Measurements from ENCODE around the gene ARHGEF39. TPM values are rescaled to one million over a fixed set of nuclear protein-coding genes. Genes with fewer than 3 reads are reported as not detected.

ARHGEF39 gene
- total and polyA plus RNA-seq, 10 of the 15 experiments (the other 5 are each of a cell fraction or from before 2014, with no cell fraction given): 2.0 to 28.9 (median 13.2) TPM

GRCh38 chr9:35658137-35658967, 6.6 kb downstream of the ARHGEF39 start, which contains the start of gene CCDC107:
TSS of gene CCDC107 (plus strand) at chr9:35658292. CDS start at chr9:35658380, 88 bp downstream.
- RAD21 ChIA-PET (ENCODE audit: unreplicated experiment): interaction anchor here (0.6 to 5.2 kb wide), 22 partner anchors 8 to 543 kb away, joined by 3 to 60 read pairs (median 5); partner anchors contain the start of genes ATOSB, CREB3, SPAG8 and TESK1
- Histone ChIP-seq H3K9me3 (replicated peaks; ENCODE audit: control insufficient read depth, insufficient read depth, low read length) (no peaks in the 10 kb centered on the region), H3K27ac (ENCODE audit: control insufficient read depth, insufficient read depth) (peak within 1 kb of the TSS; percentile 90), H4K20me1 (ENCODE audit: control insufficient read depth, insufficient read depth) (no peaks in the 10 kb centered on the region), H3K27me3 (replicated peaks in 1 of 2; ENCODE audit: control insufficient read depth in 2 of 2, insufficient read depth in 2 of 2, low read length in 1 of 2) (no peaks in the 10 kb centered on the region), H3K9ac (ENCODE audit: control insufficient read depth, insufficient read depth, low read length) (peak within 1 kb of the TSS; percentile 78), H3K4me1 (ENCODE audit: control insufficient read depth, insufficient read depth, low read length) (peaks cover 26% of the 10 kb centered on the region), H3K4me3 (peak within 1 kb of the TSS; percentile 85), H3K4me2 (ENCODE audit: control insufficient read depth, insufficient read depth) (peak within 1 kb of the TSS; percentile 95), H3K79me2 (ENCODE audit: control insufficient read depth, insufficient read depth, low read length) (peaks cover 27% of the 10 kb centered on the region), H3K36me3 (ENCODE audit: control insufficient read depth in 2 of 2, insufficient read depth in 2 of 2, low read length in 1 of 2) (peaks cover 6 to 9% of the 10 kb centered on the region in 2 experiments; a peak in 3 of 4 replicates), H2AFZ (ENCODE audit: control insufficient read depth, low read depth, low read length) (peak within 1 kb of the TSS; percentile 64)
- BruUV-seq (replicated peaks): TSS peak; percentile 81
- no peak for DNase-seq (ENCODE audit: low read depth, low spot score)
- 1% methylated on average over 67 of the region's 67 CpGs for WGBS (ENCODE audit: insufficient coverage, insufficient replicate concordance, low lambda C conversion rate, missing lambda C conversion rate)
- CTCF ChIA-PET: interaction anchor here (0.5 to 13.5 kb wide), 21 partner anchors 11 to 224 kb away, joined by 3 to 227 read pairs (median 5); partner anchors contain the start of genes CREB3, GBA2, RGP1 and TESK1
- FAIRE-seq: no peak
- ATAC-seq: peak; percentile 84
- in situ Hi-C loops (cut with MboI) (no loop called here), intact Hi-C loops (cut with micrococcal nuclease; ENCODE audit: unreplicated experiment) (loop anchor here (1.0 to 10.0 kb wide), 3 partner anchors 54 to 166 kb away; partner anchors contain the start of genes FAM221B and TMEM8B)
- SMC1A ChIA-PET (ENCODE audit: uncharacterized antibody, unreplicated experiment): interaction anchor here (0.6 to 12.5 kb wide), 16 partner anchors 8 to 224 kb away, joined by 3 to 145 read pairs (median 3); partner anchors contain the start of genes CREB3, HINT2, SIT1 and TLN1
- POLR2A ChIA-PET: interaction anchor here (0.6 to 10.9 kb wide), 17 partner anchors 10 to 186 kb away, joined by 3 to 163 read pairs (median 5); partner anchors contain the start of genes CD72, CREB3, HINT2 and RGP1
- TF ChIP-seq RELA (IDR thresholded peaks at IDR 0.05; ENCODE audit: borderline replicate concordance, partially characterized antibody) (no peak), SUPT20H (IDR thresholded peaks at IDR 0.05; ENCODE audit: borderline replicate concordance, control insufficient read depth, low read depth, low read length) (no peak), PRDM15 (CRISPR knock-in tag; IDR thresholded peaks at IDR 0.05) (no peak), HCFC1 (IDR thresholded peaks at IDR 0.05; ENCODE audit: low read length) (peak; percentile 7; the same call in 1 of the 2 replicates), HDGF (IDR thresholded peaks at IDR 0.05) (0 out of 2 replicates have a peak, but pooled peaks have one; percentile 26), BACH1 (IDR thresholded peaks at IDR 0.05; ENCODE audit: borderline replicate concordance) (peak; percentile 82), CHD2 (IDR thresholded peaks at IDR 0.05; ENCODE audit: borderline replicate concordance, low read depth, low read length) (no peak), NFYB (IDR thresholded peaks at IDR 0.05; ENCODE audit: insufficient read depth, low read depth, low read length) (no peak), NBN (IDR thresholded peaks at IDR 0.05) (0 out of 2 replicates have a peak, but pooled peaks have one; percentile 22), CREB1 (IDR thresholded peaks at IDR 0.05; ENCODE audit: low read depth) (no peak), ZNF24 (IDR thresholded peaks at IDR 0.05) (peak; percentile 9; the same call in 1 of the 2 replicates), ZBTB4 (CRISPR knock-in tag; IDR thresholded peaks at IDR 0.05) (no peak), NKRF (conservative IDR thresholded peaks at IDR 0.05) (peak; percentile 92)
